GM18951 (cell line): ENCODE data around the gene SIRPA.

ENCODE experiments used
- POLR2A ChIP-seq: IDR thresholded peaks from 4 replicates; pipeline ENCODE4 v1.6.1; 2011; ENCODE audit warnings: mild to moderate bottlenecking; ENCODE audit not compliant: insufficient read length, insufficient read depth; ENCODE audit errors: extremely low read depth
- in situ Hi-C: fragments of 300-500 bp; cut with MboI; formaldehyde crosslinking; loops from one replicate; pipeline ENCODE4 v1.12.0; 2022; ENCODE audit warnings: low sequenced_read_pairs, mixed read lengths, inconsistent platforms; ENCODE audit not compliant: unreplicated experiment

The SIRPA gene

DNA sequence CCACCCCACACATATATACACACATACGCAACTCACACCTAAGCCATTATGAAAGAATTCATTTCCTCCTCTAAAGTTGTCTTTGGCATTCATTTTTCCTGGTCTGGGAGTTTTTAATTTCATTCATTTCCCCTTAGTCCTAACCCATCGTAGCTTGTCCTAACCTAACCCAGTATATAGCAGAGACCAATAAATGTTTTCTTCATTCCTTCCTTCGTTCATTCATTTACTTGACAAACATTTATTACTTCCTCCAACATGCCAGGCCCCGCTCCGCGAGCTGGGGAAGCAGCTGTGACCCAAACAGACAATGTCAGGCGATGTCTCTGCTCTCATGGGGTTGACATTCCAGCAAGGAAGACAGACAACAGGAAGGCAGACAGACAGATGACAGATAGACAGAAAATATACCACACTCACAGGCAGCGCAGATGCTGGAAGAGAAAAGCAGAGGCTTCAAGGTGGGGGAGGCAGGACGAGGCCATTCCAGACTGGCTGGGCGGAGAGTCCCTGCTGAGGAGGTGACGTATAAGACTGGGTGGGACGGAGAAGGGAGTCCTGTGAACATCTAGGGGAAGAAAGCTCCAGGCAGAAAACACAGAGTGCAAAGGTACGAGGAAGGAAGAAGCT, 33.7 kb upstream of the SIRPA start:
- in situ Hi-C loops, result no loop called here
- no peak for TF ChIP-seq POLR2A

DNA sequence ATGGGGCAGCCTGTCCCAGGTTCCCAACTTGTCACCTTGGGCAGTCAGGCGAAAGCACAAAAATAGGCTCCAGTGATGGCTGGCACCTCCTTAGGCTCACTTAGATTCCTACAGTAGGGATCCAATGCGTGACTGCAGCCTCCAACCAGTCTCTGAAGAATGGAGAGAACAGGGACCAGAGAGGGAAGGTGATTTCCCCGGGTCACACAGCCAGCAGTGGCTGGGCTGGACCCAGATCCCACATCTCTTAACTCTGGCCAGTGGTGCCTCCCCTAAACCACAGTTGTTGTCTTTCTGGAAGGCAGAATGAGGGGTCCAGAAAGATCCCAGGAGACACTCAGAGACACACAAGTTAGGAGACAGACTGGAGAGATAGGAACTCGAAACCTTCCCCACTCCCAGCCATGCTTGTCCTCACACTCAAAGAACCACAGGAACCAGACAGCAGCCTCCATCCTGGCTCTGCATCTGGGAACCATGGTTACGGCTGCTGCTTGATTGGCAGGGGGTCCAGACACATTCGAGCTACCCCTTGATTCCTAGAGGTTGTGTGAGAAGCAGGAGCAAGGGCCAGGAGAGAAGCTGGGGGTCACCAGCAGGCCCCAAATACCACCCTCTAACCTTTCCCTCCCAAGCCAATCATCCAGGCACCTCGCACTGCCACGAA, 33.1 kb upstream of the SIRPA start:
- no peak for TF ChIP-seq POLR2A
- in situ Hi-C loops, result no loop called here

DNA sequence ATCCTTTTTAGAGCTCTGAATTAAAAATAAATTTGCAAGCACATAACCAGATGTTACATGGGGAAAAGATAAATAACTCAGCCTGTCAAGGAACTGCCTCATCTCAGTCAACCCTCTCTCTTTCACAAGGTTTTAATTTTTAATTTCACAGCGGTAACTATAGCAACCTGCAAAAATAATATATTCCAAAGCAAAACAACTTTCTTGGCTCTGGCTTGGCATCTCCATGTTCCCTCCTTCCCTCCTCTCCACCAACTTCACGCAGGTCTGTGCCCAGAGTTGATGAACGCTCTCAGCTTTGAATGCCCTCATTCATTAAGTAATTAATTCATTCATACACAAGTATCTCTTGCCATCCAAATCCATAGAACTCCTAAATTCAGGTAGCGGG, 32.5 kb upstream of the SIRPA start:
- in situ Hi-C loops, result no loop called here
- no peak for TF ChIP-seq POLR2A

DNA sequence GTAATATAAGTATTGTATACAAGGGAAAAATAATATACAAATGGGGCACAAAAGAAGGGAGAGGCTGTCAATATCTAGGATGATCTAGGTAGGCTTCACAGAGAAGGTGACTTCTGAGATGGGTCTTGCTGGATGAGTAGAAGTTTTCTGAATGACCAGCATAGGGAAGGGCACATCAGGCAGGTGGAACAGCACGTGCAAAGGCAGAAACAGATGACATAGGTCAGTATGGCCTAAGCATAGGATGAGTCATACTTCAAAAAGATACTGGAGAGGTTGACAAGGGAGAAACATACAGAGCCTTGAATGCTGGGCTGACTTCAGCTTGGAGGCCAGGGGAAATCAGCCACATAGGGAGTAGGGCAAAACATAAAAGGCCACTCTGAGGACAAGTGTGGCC, 31.9 kb upstream of the SIRPA start:
- TF ChIP-seq POLR2A, result no peak
- in situ Hi-C loops, result no loop called here

DNA sequence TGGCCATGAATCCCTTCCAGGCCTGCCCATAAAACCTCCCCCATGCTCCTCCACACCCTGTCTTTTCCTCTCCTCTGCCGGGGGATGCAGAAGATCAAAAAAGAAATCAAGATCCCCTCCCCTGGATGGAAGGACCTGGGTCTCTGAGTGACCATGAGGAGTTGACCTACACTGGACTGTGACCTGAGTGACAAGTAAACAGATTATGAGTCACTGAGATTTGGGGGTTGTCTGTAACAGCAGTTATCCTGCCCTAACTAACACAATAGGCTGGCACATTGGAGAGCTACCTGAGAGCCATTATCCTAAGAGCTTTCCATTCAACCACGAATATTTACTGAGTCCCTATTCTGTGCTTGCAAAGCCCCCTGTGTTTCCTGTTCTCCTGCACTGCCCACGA, 28.4 kb upstream of the SIRPA start:
- no peak for TF ChIP-seq POLR2A

DNA sequence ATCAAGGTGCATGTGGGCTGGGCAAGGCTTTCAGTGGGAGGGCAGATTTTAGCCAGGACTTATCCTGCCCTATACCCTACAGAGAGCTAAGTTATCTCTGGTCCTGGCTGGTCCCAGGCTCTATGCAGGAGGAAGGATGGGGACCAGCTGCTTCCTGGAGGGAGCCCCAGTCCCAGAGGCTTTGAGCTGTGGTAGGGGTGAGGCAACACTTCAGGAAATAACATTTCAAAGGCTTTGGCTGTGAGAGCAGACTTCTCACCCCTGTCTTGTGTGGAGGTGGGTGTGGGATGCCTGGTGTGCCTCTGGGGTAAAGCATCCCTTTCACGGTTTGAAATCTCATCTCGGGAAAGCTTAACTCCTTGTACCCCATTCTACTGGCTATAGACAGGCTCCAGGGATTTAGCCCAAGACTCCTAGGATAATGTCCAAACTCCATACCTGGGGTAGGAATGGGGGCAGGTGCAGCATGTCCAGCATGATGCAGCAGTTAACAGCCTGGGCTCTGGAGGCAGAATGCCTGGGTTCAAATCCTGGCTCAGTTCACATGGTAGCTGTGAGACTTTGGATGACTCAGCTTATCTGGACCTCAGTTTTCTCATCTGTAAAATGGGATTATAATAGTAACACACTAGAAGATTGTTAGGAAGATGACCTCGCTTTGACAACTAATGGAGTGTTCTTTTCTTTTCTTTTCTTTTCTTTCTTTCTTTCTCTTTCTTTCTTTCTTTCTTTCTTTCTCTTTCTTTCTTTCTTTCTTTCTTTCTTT, 27.5 kb upstream of the SIRPA start:
- no peak for TF ChIP-seq POLR2A
- in situ Hi-C loops, result no loop called here

More for the DNA sequence above, 28.4 kb upstream of the SIRPA start:
- in situ Hi-C loops, result no loop called here

DNA sequence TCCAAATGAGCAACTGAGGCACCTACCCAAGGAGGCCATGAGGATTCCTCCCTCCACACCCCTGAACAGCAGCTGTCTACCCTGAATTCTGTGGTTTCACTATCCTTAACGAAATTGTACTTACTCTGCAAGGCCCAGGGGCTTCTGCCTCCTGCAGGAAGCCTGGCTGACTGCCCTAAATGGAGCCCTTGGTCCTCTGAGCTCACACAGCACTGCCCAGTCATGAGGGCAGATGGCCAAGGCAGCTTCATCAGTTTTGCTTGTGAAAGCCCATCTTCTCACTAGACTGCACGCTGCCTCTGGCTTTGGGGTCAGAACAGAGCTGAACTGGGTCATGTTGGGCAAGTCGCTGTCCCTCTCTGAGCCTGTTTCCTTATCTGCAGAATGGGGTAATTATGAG, 26.4 kb upstream of the SIRPA start:
- in situ Hi-C loops, result no loop called here

DNA sequence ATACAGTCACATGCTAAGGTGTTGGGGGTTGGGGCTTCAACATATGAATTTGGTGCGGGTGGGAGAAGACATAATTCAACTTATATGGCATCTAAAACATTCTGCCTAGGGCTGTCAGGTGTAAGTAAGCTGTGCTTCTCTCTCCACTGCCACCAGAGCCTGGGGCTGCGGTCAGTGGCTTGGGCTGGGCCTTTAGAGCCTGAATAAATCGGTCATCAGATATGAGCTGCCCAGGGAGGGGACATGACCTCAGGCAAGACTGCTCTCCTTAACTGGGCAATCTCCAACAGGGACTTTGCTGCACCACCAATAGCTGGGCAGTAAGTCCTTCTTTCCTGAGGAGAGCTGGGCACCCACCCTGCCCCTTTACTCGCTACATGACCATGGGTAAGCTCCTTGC, 24.9 kb upstream of the SIRPA start:
- TF ChIP-seq POLR2A, result no peak
- in situ Hi-C loops, result no loop called here

More for the DNA sequence above, 26.4 kb upstream of the SIRPA start:
- no peak for TF ChIP-seq POLR2A

DNA sequence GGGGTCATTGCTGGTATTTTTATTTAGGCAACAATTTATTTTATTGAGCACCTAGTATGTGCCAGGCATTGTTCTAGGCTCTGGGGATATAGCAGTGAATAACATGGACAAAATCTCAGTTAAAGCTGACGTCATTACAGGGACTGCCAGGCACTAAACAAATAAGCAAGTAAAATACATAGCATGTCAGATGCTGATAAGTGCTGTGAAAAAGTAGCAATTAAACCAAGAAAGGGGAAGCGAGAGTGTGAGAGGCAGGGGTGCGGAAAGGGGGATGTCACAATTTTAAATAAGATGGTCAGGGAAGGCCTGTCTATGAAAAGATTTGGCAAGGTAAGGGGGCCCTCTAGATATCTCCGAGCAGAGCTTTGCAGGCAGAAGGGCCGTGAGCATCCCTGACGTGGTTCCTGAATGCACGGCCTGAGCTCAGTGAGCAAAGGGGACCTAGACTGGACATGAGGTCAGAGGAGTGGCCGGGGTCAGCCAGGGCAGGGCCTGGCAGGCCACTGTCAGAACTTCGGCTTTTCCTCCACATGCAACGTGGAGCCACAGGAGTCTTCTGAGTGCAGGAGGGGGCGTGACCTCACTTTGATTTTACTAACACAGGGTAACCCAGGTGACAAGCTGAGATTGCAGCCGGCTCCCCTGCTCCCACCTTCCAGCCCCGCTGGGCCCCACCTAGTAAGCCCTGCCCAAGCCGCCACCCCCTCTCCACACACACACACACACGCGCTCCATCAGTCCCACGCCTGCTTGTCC, 24.2 kb upstream of the SIRPA start:
- in situ Hi-C loops, result no loop called here
- TF ChIP-seq POLR2A, result no peak

DNA sequence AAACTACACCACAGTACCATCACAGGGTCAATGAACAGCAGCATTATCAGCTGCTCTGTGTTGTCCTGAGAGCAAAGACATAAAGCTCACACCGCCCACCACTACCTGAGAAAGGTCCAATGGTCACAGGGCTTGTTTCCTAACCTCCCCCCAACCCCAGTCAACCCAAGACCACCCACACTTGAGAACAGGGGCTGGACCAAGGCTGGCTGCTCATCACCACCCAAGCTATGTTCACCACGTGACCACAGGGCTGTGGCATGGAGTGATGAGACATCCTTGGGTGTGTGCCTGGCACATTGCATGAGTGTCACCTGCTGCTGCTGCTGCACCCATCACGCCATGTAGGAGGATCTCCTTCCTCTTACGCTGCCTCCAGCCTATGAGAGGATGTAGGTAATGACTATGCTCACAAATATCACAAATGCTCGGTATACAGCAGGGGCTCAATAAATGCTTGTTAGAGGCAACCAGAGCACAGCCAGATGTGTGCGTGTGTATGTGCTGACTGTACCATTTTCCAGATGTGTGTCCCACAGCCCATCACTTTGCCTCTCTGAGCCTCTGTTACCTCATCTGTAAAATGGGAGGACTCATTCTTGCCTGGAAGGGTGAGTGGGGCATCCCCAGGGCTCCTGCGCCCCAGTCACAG, 23.3 kb upstream of the SIRPA start:
- TF ChIP-seq POLR2A, result no peak
- in situ Hi-C loops, result no loop called here

DNA sequence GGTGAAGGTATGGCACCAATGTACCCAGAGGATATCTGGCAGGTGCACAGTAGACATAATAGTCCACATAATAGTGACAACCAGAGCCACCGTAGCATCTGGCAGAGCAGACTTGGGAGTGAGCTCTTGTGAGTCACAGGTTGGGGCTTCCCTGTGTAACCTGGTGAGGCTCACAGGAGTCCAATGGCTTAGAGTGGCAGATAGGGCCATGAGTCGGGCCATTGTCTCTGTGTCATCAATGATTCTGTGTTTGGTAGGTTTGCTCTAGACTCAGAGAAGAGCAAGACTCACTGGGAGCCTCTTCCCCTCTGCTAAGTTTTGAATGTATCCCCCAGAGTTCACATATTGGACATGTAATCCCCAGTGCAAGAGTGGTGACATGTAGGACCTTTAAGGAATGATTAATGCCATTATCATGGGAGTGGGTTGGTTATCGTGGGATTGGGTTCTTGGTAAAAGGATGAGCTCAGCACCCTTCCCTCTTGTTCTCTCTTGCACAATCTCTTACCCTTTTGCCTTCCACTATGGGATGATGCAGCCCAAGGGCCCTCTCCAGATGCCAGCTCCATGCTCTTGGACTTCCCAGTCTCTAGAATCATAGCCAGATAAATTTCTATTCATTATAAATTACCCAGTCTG, 22.6 kb upstream of the SIRPA start:
- in situ Hi-C loops, result no loop called here
- no peak for TF ChIP-seq POLR2A

DNA sequence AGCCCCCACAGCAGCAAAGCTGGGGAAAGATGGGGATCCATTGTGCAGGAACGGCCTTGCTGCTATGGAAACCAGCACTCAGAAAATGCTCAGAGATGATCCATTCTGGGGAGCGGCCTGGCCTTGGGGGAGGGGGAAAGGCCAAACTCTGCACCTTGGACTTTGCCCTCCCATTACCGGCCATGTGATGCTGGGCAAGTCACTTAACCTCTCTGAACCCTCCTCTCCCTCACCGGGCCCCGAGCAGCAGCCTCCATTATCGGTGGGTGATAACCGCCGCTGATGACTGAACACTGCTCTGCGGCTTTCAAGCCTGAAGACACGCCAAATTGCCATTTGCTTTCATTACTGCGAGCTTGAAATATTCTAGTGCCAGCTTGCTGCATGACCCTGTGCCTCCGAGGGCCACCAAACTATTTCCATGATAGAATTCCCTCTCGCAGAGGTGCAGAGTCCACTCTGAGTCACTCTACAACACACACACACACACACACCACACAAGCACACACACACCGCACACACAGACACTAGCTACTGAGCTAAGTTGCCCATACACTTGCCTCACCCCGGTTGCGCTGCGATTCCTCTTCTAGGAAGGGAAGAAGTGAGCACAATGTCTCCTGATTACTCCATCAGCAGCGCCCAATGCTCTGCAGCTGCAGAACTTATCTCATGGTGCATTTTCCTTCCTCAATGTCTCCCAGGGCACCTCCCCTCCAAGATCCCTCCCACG, 20.6 kb upstream of the SIRPA start:
- TF ChIP-seq POLR2A, result no peak
- in situ Hi-C loops, result no loop called here
